BJ (cell line): ENCODE results near the gene TBC1D22B. TPM values are rescaled to one million over a fixed set of nuclear protein-coding genes. Genes with fewer than 3 reads are reported as not detected.

Experiments used
- CTCF ChIA-PET: fragments of 350-600 bp; formaldehyde crosslinking; extraction: SDS; loops from one replicate; lab custom pipeline; 2021; ENCODE audit warnings: antibody characterized with exemption, inconsistent platforms; lab: Yijun Ruan, JAX
- POLR2A ChIA-PET: fragments of 300-600 bp; sonication (Branson Sonifier 250); formaldehyde crosslinking; extraction: SDS; loops from one replicate; lab custom pipeline; 2021; ENCODE audit warnings: antibody characterized with exemption; lab: Charles Lee
- DNase-seq: peaks from one replicate; pipeline ENCODE4 v3.0.0-alpha.2; 2011; ENCODE audit warnings: low read depth
- H3K27me3 ChIP-seq: 2 replicates; pipeline ENCODE4 v1.6.0; 2011; ENCODE audit warnings: low read length; ENCODE audit not compliant: control insufficient read depth, insufficient read depth
- H3K36me3 ChIP-seq: 2 replicates; pipeline ENCODE4 v1.5.1; 2011; ENCODE audit warnings: low read length; ENCODE audit not compliant: control insufficient read depth, insufficient read depth
- H3K4me3 ChIP-seq: 2 replicates; pipeline ENCODE4 v1.5.1; 2011; ENCODE audit warnings: low read depth, mild to moderate bottlenecking, control low read depth, low read length
- CTCF ChIP-seq: IDR thresholded peaks from 2 replicates; pipeline ENCODE4 v1.5.1; 2011; ENCODE audit warnings: low read depth, mild to moderate bottlenecking, control low read depth, inconsistent platforms, low read length, moderate library complexity; ENCODE audit not compliant: insufficient read depth
- polyA minus RNA-seq: library from RNA; depleted of rRNA, polyadenylated mRNA; stranded (reverse); fragments of >200 nt; gene quantifications from 2 replicates; pipeline ENCODE4 v1.2.3, GENCODE V29; 2011; rRNA and poly(A)+ RNA removed
- polyA plus RNA-seq: library from polyadenylated mRNA; depleted of rRNA; stranded (reverse); fragments of >200 nt; gene quantifications from 2 replicates; pipeline ENCODE4 v1.2.3, GENCODE V29; 2011; rRNA removed

The TBC1D22B gene
- polyA plus RNA-seq (4.4 and 5.5 TPM in 2 replicates), polyA minus RNA-seq (3.9 and 4.1 TPM in 2 replicates)

GRCh38 chr6:37257634-37258404, at the start of gene TBC1D22B, which contains the start of gene TMEM217:
Gene TBC1D22B, plus strand, starts transcription at chr6:37257772. Its CDS starts 146 bp downstream, at chr6:37257918.
Gene TMEM217, minus strand, starts transcription at chr6:37258144. Its CDS starts 39,114 bp downstream, at chr6:37219030.
- POLR2A ChIA-PET: interaction anchor here (0.6 kb wide), 1 partner anchor 63 kb away, joined by 4 read pairs; no protein-coding TSS in a partner anchor
- peak within 1 kb of the TSS; percentile 82 for H3K4me3 ChIP-seq
- H3K27me3 ChIP-seq: no peaks in the 10 kb centered on the region
- CTCF ChIA-PET: interaction anchor here (0.8 to 1.0 kb wide), 2 partner anchors 12 to 14 kb away, joined by 4 read pairs; no protein-coding TSS in a partner anchor
- no peaks in the 10 kb centered on the region for H3K36me3 ChIP-seq
- TF ChIP-seq CTCF: no peak
- DNase-seq: peak; percentile 64

- Histone ChIP-seq H3K27me3 (no peaks in the 10 kb centered on the region; the same call in 1 of the 2 replicates), H3K36me3 (no peaks in the 10 kb centered on the region), H3K4me3 (no peak overlapping the region)
- TF ChIP-seq CTCF: peak; percentile 89
- CTCF ChIA-PET: interaction anchor here (0.6 to 15.6 kb wide), 19 partner anchors 9 to 452 kb away, joined by 3 to 588 read pairs (median 4); no protein-coding TSS in a partner anchor
- POLR2A ChIA-PET: no interaction called here
- DNase-seq: no peak
Measured at GRCh38 chr6:37207903-37208456, 49.6 kb upstream of the TBC1D22B start.

GRCh38 chr6:37208793-37209192, 48.8 kb upstream of the TBC1D22B start:
- no peak for DNase-seq
- CTCF ChIA-PET: interaction anchor here (0.6 to 15.6 kb wide), 18 partner anchors 10 to 443 kb away, joined by 3 to 588 read pairs (median 4); no protein-coding TSS in a partner anchor

GRCh38 chr6:37209461-37210205, 47.9 kb upstream of the TBC1D22B start:
- TF ChIP-seq CTCF: no peak
- DNase-seq: no peak
- CTCF ChIA-PET: interaction anchor here (0.7 to 15.6 kb wide), 39 partner anchors 9 to 450 kb away, joined by 3 to 588 read pairs (median 4); no protein-coding TSS in a partner anchor

More at GRCh38 chr6:37208793-37209192, 48.8 kb upstream of the TBC1D22B start:
- POLR2A ChIA-PET: no interaction called here
- H3K27me3 ChIP-seq: no peaks in the 10 kb centered on the region; the same call in 1 of the 2 replicates
- H3K4me3 ChIP-seq: no peak overlapping the region
- H3K36me3 ChIP-seq: no peaks in the 10 kb centered on the region
- no peak for TF ChIP-seq CTCF

More at GRCh38 chr6:37209461-37210205, 47.9 kb upstream of the TBC1D22B start:
- no peak overlapping the region for H3K4me3 ChIP-seq
- POLR2A ChIA-PET: interaction anchor here (0.6 to 1.1 kb wide), 2 partner anchors 181 to 191 kb away, joined by 3 read pairs; no protein-coding TSS in a partner anchor
- no peaks in the 10 kb centered on the region; the same call in 1 of the 2 replicates for H3K27me3 ChIP-seq
- no peaks in the 10 kb centered on the region for H3K36me3 ChIP-seq
